Fibroblast of peridontal ligament (primary cell): Measurements from ENCODE around the gene LINGO3.

ENCODE experiments used
- DNase-seq: peaks from one replicate; pipeline ENCODE4 v3.0.0-alpha.2; 2010; ENCODE audit errors: extremely low read depth

The LINGO3 gene

DNA sequence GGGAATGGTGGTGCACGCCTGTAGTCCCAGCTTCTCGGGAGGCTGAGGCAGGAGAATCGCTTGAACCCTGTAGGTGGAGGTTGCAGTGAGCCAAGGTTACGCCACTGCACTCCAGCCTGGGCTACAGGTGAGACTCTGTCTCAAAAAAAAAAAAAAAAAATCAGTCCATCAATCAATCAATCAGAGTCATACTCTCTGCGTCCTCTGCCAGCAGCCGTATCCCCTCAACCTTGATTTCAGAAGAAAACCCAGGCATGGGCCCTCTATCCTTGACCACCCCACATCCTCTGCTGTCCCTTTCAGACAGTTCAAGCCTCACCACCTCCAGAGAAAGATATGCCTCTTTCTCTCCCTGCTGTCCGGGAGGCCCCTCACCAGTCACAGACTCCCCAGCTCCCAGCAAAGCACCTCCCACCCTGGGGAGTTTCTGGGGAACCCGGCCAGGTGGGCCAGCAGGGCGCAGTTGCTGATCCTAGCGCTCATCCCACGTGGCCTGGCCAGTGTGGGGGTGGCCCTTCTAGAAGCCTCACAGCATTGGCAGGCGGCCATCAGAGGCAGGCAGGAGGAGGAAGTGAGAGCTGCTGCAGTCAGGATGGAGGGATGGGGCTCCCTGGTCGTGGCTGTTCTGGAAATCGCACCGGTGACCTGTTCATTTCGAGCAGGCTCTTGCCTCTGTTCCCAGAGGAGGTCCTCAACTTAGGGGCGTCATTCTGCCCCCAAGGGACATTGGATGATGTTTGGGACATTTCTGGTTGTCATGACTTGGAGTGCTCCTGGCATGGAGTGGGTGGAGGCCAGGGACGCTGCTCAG, 41.6 kb downstream of the LINGO3 start:
- peak; percentile 58 for DNase-seq

DNA sequence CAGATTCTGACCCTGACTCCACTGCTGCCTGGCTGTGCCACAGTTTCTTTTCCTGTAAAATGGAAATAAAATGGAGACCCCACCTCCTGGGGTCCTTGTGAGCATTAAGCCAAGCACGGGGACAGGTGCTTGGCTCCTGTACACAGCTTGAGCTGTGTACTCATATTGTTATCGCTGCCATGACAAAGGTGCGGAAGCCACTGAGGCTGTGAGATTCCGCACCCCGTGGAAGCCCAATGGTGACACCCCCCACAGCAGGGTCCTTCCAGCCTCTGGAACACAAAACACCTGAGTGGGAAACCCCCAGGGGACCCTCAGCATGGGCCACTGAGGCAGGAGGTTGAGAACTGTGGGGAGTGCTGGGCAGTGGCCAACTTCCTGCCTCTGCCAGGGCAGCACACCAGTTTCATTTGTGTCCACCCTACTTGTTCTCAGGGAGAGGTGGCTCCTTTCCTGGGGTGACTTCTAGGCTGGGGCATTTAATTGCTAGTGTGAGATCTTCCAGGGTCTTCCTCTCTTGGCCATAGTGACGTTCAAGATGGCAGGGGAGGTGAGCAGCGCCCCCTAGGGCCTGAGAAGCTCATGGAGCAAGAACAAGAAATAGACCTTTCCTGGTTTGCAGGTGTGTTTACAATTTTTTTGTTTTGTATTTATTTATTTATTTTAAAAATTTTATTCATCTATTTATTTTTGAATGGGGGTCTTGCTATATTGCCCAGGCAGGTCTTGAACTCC, 46.3 kb downstream of the LINGO3 start:
- DNase-seq, result no peak

DNA sequence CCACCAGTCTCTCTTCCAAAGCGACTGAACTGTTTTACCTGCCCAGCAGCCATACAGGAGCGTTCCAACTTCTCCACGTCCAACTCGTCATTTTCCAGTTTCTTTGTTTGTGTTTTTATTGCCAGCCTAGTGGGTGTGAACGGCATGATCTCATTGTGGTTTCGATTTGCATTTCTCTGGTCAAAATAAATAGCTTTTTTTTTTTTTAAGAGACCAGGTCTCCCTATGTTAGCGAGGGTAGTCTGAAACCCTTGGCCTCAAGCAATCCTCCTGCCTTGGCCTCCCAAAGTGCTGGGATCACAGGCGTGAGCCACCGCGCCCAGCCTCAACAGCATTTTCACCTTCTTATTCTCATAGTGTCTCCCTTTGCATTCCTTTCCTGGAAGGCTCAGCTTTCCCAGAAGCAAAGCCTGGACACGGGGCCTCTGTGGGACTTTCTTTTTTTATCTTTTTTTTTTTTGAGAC, 47.6 kb downstream of the LINGO3 start:
- DNase-seq, result peak; percentile 42

DNA sequence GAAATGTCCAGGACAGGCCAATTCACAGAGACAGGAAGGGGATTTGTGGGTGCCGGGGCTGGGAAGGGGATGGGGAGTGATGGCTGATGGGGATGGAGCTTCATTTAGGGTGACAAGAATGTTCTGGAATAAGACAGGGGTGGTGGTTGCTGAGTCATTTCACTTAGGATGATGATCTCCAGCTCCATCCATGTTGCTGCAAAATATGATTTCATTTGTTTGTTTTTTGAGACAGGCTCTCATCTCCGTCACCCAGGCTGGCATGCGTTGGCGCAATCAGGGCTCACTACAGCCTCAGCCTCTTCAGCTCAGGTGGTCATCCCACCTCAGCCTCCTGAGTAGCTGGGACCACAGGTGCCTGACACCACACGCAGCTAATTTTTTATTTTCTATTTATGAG, 48.6 kb downstream of the LINGO3 start:
- peak; percentile 41 for DNase-seq
